IMR-90 (cell line): ENCODE measurements around the gene HOXD12. TPM values are rescaled to one million over a fixed set of nuclear protein-coding genes. Genes with fewer than 3 reads are reported as not detected.

ENCODE experiments used
- ATAC-seq: fragments of 200-7000 bp; cut with Tn5 transposase; 2 replicates; pipeline ENCODE4 v1.9.1; 2020; ENCODE audit warnings: low read depth, mild to moderate bottlenecking, moderate library complexity
- BruUV-seq: library from RNA; stranded (reverse); fragments of 400-500 nt; replicated peaks from 2 replicates; lab custom pipeline; 2021; lab: Mats Ljungman, UMichigan
- CTCF ChIA-PET: fragments of 300-600 bp; formaldehyde crosslinking; extraction: SDS; loops from one replicate; lab custom pipeline; 2021; ENCODE audit warnings: antibody characterized with exemption; lab: Yijun Ruan, JAX
- POLR2A ChIA-PET: fragments of 300-600 bp; sonication (Branson Sonifier 250); formaldehyde crosslinking; loops from one replicate; lab custom pipeline; 2022; ENCODE audit warnings: antibody characterized with exemption; ENCODE audit not compliant: unreplicated experiment; lab: Charles Lee
- DNase-seq: peaks from one replicate; pipeline ENCODE4 v3.0.0; 2013
- H2AFZ ChIP-seq: replicated peaks from 2 replicates; pipeline ENCODE3; 2013; ENCODE audit warnings: low read length, mild to moderate bottlenecking; ENCODE audit not compliant: poor library complexity
- H2AK5ac ChIP-seq: 2 replicates; pipeline ENCODE4 v1.6.1; 2013; ENCODE audit warnings: low read depth, low read length, inconsistent platforms
- H2AK9ac ChIP-seq: replicated peaks from 2 replicates; pipeline ENCODE3; 2013; ENCODE audit warnings: mild to moderate bottlenecking, low read depth, low read length, moderate library complexity; ENCODE audit not compliant: poor library complexity
- H2BK120ac ChIP-seq: 2 replicates; pipeline ENCODE4 v1.6.1; 2013; ENCODE audit warnings: low read depth, low read length, inconsistent platforms
- H2BK15ac ChIP-seq: 3 replicates; pipeline ENCODE4 v1.6.1; 2013; ENCODE audit warnings: low read depth, low read length, inconsistent platforms
- H2BK20ac ChIP-seq: 2 replicates; pipeline ENCODE4 v1.6.1; 2013; ENCODE audit warnings: low read depth, mild to moderate bottlenecking, inconsistent platforms, low read length, moderate library complexity
- H2BK5ac ChIP-seq: 2 replicates; pipeline ENCODE4 v1.6.1; 2013; ENCODE audit warnings: mild to moderate bottlenecking, low read depth, low read length, inconsistent platforms; ENCODE audit not compliant: poor library complexity, severe bottlenecking
- H3K14ac ChIP-seq: replicated peaks from 2 replicates; pipeline ENCODE4 v1.6.1; 2013; ENCODE audit warnings: low read depth, low read length, inconsistent platforms
- H3K18ac ChIP-seq: 2 replicates; pipeline ENCODE4 v1.6.1; 2013; ENCODE audit warnings: low read depth, low read length, control low read depth
- H3K23ac ChIP-seq: 2 replicates; pipeline ENCODE4 v1.6.1; 2013; ENCODE audit warnings: low read depth, low read length, inconsistent platforms
- H3K27ac ChIP-seq: 2 replicates; pipeline ENCODE4 v1.5.1; 2013; ENCODE audit warnings: mild to moderate bottlenecking, control low read depth, low read length; ENCODE audit not compliant: insufficient read depth
- H3K27me3 ChIP-seq: 2 replicates; pipeline ENCODE4 v1.6.1; 2013; ENCODE audit warnings: low read length; ENCODE audit not compliant: control insufficient read depth, insufficient read depth
- H3K36me3 ChIP-seq: 2 replicates; pipeline ENCODE4 v1.6.1; 2013; ENCODE audit warnings: low read length, mixed read lengths; ENCODE audit not compliant: control insufficient read depth, insufficient read depth
- H3K4ac ChIP-seq: 2 replicates; pipeline ENCODE4 v1.6.1; 2013; ENCODE audit warnings: low read depth, low read length, inconsistent platforms
- H3K4me1 ChIP-seq: 2 replicates; pipeline ENCODE4 v1.6.1; 2013; ENCODE audit warnings: low read length, mixed read lengths; ENCODE audit not compliant: control insufficient read depth, insufficient read depth
- H3K4me2 ChIP-seq: 2 replicates; pipeline ENCODE4 v1.6.1; 2013; ENCODE audit warnings: low read depth, mild to moderate bottlenecking, control low read depth, low read length, moderate library complexity
- H3K4me3 ChIP-seq: 2 replicates; pipeline ENCODE4 v1.5.1; 2013; ENCODE audit warnings: low read depth, mild to moderate bottlenecking, control low read depth, low read length, moderate library complexity; ENCODE audit not compliant: insufficient read depth
- H3K56ac ChIP-seq: 2 replicates; pipeline ENCODE4 v1.6.1; 2013; ENCODE audit warnings: low read length, inconsistent platforms; ENCODE audit not compliant: insufficient read depth; ENCODE audit errors: extremely low read depth
- H3K79me1 ChIP-seq, 2 experiments: 2 replicates each; pipeline ENCODE4 v1.6.1; 2013; ENCODE audit warnings: low read length in 2 of 2, inconsistent platforms in 1 of 2, low read depth in 1 of 2
- H3K9ac ChIP-seq: 2 replicates; pipeline ENCODE4 v1.6.1; 2013; ENCODE audit warnings: low read depth, low read length, control low read depth
- H3K9me1 ChIP-seq: 2 replicates; pipeline ENCODE4 v1.6.1; 2013; ENCODE audit warnings: low read length, inconsistent platforms; ENCODE audit not compliant: insufficient read depth
- H3K9me3 ChIP-seq: 2 replicates; pipeline ENCODE4 v1.6.1; 2013; ENCODE audit warnings: low read length; ENCODE audit not compliant: control insufficient read depth, insufficient read depth
- H4K20me1 ChIP-seq: 2 replicates; pipeline ENCODE4 v1.6.1; 2013; ENCODE audit warnings: low read length, inconsistent platforms; ENCODE audit not compliant: insufficient read depth
- H4K5ac ChIP-seq: 2 replicates; pipeline ENCODE4 v1.6.1; 2013; ENCODE audit warnings: mild to moderate bottlenecking, low read depth, low read length, control low read depth
- H4K8ac ChIP-seq, 2 experiments: 2 replicates each; pipeline ENCODE4 v1.6.1; 2013; ENCODE audit warnings: low read depth in 2 of 2, low read length in 2 of 2, control low read depth in 1 of 2, inconsistent platforms in 1 of 2
- H4K91ac ChIP-seq: 2 replicates; pipeline ENCODE4 v1.6.1; 2013; ENCODE audit warnings: low read depth, low read length, inconsistent platforms; ENCODE audit not compliant: insufficient read depth
- BHLHE40 ChIP-seq: fragments of 150-350 bp; IDR thresholded peaks from 2 replicates; pipeline ENCODE4 v1.6.1; 2016; ENCODE audit warnings: mild to moderate bottlenecking, low read depth, low read length
- CEBPB ChIP-seq: IDR thresholded peaks from 2 replicates; pipeline ENCODE4 v1.6.1; 2012; ENCODE audit warnings: low read depth, low read length, improper control_type of control experiment
- CHD1 ChIP-seq: IDR thresholded peaks from 2 replicates; pipeline ENCODE4 v1.6.1; 2012; ENCODE audit warnings: low read depth, low read length, improper control_type of control experiment
- ELK1 ChIP-seq: fragments of 150-350 bp; IDR thresholded peaks from 2 replicates; pipeline ENCODE4 v1.6.1; 2016; ENCODE audit warnings: low read depth, mild to moderate bottlenecking, low read length, moderate library complexity, borderline replicate concordance
- FOS ChIP-seq: fragments of 150-350 bp; IDR thresholded peaks from 2 replicates; pipeline ENCODE4 v1.6.1; 2016; ENCODE audit warnings: low read depth, low read length
- MAFK ChIP-seq: IDR thresholded peaks from 2 replicates; pipeline ENCODE4 v1.6.1; 2012; ENCODE audit warnings: low read depth, low read length, improper control_type of control experiment
- MAZ ChIP-seq: IDR thresholded peaks from 2 replicates; pipeline ENCODE4 v1.6.1; 2012; ENCODE audit warnings: low read depth, mild to moderate bottlenecking, low read length, improper control_type of control experiment, moderate library complexity, borderline replicate concordance
- MXI1 ChIP-seq: IDR thresholded peaks from 2 replicates; pipeline ENCODE4 v1.6.1; 2012; ENCODE audit warnings: low read depth, mild to moderate bottlenecking, low read length, moderate library complexity, borderline replicate concordance
- NFE2L2 ChIP-seq: fragments of 150-350 bp; IDR thresholded peaks from 2 replicates; pipeline ENCODE4 v1.6.1; 2016; ENCODE audit warnings: low read depth, mild to moderate bottlenecking, low read length
- POLR2A ChIP-seq: IDR thresholded peaks from 2 replicates; pipeline ENCODE4 v1.6.1; 2012; ENCODE audit warnings: mild to moderate bottlenecking, low read depth, low read length
- RAD21 ChIP-seq: IDR thresholded peaks from 2 replicates; pipeline ENCODE4 v1.6.1; 2012; ENCODE audit warnings: low read length, improper control_type of control experiment
- RFX5 ChIP-seq: IDR thresholded peaks from 2 replicates; pipeline ENCODE4 v1.8.0; 2012; ENCODE audit warnings: low read depth, mild to moderate bottlenecking, low read length, moderate library complexity
- SMC3 ChIP-seq: fragments of 150-350 bp; IDR thresholded peaks from 2 replicates; pipeline ENCODE4 v1.6.1; 2016; ENCODE audit warnings: low read depth, mild to moderate bottlenecking, antibody characterized with exemption, low read length, moderate library complexity
- WGBS, 2 experiments: methylation state at CpG; one replicate each; pipeline versions ENCODE4 v1.1.5 to v1.1.7; 2013; ENCODE audit warnings: missing lambda C conversion rate in 2 of 2; ENCODE audit not compliant: insufficient read length in 1 of 2; ENCODE audit errors: extremely low coverage in 2 of 2; 5-methylcytosine and 5-hydroxymethylcytosine counted together
- dilution Hi-C: fragments of 300-500 bp; cut with HindIII; formaldehyde crosslinking; loops from one replicate; pipeline ENCODE4 v1.14.3; 2018; ENCODE audit warnings: low sequenced_read_pairs; ENCODE audit not compliant: unreplicated experiment
- in situ Hi-C: fragments of 300-500 bp; cut with MboI; formaldehyde crosslinking; loops from 3 replicates; pipeline ENCODE4 v1.14.3; 2019; ENCODE audit warnings: low sequenced_read_pairs, inconsistent platforms, mixed read lengths
- intact Hi-C: fragments of 100-400 bp; cut with micrococcal nuclease; formaldehyde crosslinking; loops from 2 replicates; pipeline ENCODE4 v1.10.0; 2022
- polyA plus RNA-seq, 3 experiments: library from polyadenylated mRNA; depleted of rRNA; stranded (reverse); fragments of >200 nt; gene quantifications; 2 replicates each; pipeline ENCODE4 v1.2.3, GENCODE V29; 2012; ENCODE audit warnings: low replicate concordance in 1 of 3
- total RNA-seq: library from RNA; depleted of rRNA; stranded (reverse); fragments of >200 nt; gene quantifications from 2 replicates; pipeline ENCODE4 v1.2.3, GENCODE V29; 2012
- TF ChIP-seq, protein P1 (sequence below): fragments of 150-350 bp; IDR thresholded peaks from 2 replicates; pipeline ENCODE4 v1.6.1; 2017; ENCODE audit warnings: mild to moderate bottlenecking, antibody characterized with exemption, low read length, low read depth
- TF ChIP-seq, protein P2 (sequence below): conservative IDR thresholded peaks from 2 replicates; pipeline ENCODE4 v1.5.1; 2012; ENCODE audit warnings: mild to moderate bottlenecking, low read depth, low read length, improper control_type of control experiment

HOXD12 gene
- total and polyA plus RNA-seq, 2 of the 4 experiments (the other 2 are of a cell fraction): not detected

- Histone ChIP-seq H2BK20ac (no peak overlapping the region), H3K36me3 (no peaks in the 10 kb centered on the region), H3K27me3 (peaks cover 93% of the 10 kb centered on the region), H4K91ac (no peak overlapping the region), H3K9me3 (peaks cover 1% of the 10 kb centered on the region), H3K9me1 (no peaks in the 10 kb centered on the region), H3K4me2 (no peak overlapping the region), H2BK15ac (no peak overlapping the region), H4K5ac (no peak overlapping the region), H3K4me1 (peaks cover 3% of the 10 kb centered on the region; the same call in 1 of the 2 replicates), H2BK5ac (no peak overlapping the region), H3K27ac (no peak overlapping the region), H3K4ac (no peak overlapping the region), H3K79me1 (no peaks in the 10 kb centered on the region), H4K8ac (no peak overlapping the region), H4K20me1 (no peaks in the 10 kb centered on the region), H2AK9ac (no peak overlapping the region), H3K4me3 (no peak overlapping the region), H3K18ac (no peak overlapping the region), H2AFZ (no peak overlapping the region), H2BK120ac (no peak overlapping the region), H3K14ac (no peak overlapping the region), H2AK5ac (no peak overlapping the region), H3K9ac (no peak overlapping the region), H3K56ac (no peak overlapping the region), H3K23ac (no peak overlapping the region)
- dilution Hi-C loops: no loop called here
- in situ Hi-C loops: loop anchor here (10.0 to 25.0 kb wide), 4 partner anchors 414 to 1361 kb away; no protein-coding TSS in a partner anchor
- DNase-seq (no peak), ATAC-seq (no peak)
- BruUV-seq: no TSS peak
- POLR2A ChIA-PET: no interaction called here
- intact Hi-C loops: loop anchor here (5.0 to 10.0 kb wide), 3 partner anchors 846 to 1394 kb away; no protein-coding TSS in a partner anchor
- no CpG with 5 or more reads among the region's 35 CpGs for WGBS, 2 experiments
- CTCF ChIA-PET: interaction anchor here (0.8 to 3.9 kb wide), 6 partner anchors 10 to 847 kb away, joined by 3 to 13 read pairs (median 6); no protein-coding TSS in a partner anchor
- TF ChIP-seq RAD21 (no peak), SMC3 (no peak), RFX5 (no peak), ELK1 (no peak), FOS (no peak), BHLHE40 (no peak), MXI1 (no peak), MAFK (no peak), CHD1 (no peak), NFE2L2 (no peak), CEBPB (no peak), MAZ (no peak), POLR2A (no peak)
- TF ChIP-seq, protein P1, sequence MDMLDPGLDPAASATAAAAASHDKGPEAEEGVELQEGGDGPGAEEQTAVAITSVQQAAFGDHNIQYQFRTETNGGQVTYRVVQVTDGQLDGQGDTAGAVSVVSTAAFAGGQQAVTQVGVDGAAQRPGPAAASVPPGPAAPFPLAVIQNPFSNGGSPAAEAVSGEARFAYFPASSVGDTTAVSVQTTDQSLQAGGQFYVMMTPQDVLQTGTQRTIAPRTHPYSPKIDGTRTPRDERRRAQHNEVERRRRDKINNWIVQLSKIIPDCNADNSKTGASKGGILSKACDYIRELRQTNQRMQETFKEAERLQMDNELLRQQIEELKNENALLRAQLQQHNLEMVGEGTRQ: no peak
- TF ChIP-seq, protein P2, sequence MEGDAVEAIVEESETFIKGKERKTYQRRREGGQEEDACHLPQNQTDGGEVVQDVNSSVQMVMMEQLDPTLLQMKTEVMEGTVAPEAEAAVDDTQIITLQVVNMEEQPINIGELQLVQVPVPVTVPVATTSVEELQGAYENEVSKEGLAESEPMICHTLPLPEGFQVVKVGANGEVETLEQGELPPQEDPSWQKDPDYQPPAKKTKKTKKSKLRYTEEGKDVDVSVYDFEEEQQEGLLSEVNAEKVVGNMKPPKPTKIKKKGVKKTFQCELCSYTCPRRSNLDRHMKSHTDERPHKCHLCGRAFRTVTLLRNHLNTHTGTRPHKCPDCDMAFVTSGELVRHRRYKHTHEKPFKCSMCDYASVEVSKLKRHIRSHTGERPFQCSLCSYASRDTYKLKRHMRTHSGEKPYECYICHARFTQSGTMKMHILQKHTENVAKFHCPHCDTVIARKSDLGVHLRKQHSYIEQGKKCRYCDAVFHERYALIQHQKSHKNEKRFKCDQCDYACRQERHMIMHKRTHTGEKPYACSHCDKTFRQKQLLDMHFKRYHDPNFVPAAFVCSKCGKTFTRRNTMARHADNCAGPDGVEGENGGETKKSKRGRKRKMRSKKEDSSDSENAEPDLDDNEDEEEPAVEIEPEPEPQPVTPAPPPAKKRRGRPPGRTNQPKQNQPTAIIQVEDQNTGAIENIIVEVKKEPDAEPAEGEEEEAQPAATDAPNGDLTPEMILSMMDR: no peak
These were observed 1.0 kb upstream of the HOXD12 start for GRCh38 chr2:176098366-176099158.
